Measurements from ENCODE around the gene SEMA5B. TPM values are rescaled to one million over a fixed set of nuclear protein-coding genes. Genes with fewer than 3 reads are reported as not detected.

SEMA5B gene
- total and polyA plus RNA-seq, 2 donors (not counting 3 experiments of a cell fraction or from before 2014, with no cell fraction given) = 0.07 TPM; not detected in 1

DNA sequence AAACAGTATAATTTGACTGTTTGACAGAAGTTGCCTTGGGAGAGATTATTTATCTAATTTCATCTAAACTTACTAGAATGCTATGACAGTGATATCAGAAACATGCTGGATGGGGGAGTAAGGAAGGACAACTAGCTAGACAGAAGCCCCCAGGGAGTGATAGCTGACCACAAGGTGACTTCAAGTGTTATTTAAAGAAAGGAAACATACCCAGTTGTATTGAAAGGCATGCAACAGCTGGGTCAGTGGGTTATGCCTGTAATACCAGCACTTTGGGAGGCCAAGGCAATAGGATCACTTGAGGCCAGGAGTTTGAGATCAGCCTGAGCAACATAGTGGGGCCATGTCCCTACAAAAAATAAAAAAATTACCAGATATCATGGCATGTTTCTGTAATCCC is 163.1 kb downstream of the SEMA5B start:
- no peak overlapping the region for H3K27ac ChIP-seq (ENCODE audit: insufficient read depth, low read depth, low read length)
- no peak overlapping the region for H3K4me2 ChIP-seq (ENCODE audit: insufficient read depth, low read length)
- H3K79me2 ChIP-seq (ENCODE audit: control insufficient read depth, insufficient read depth, low read length) = no peaks in the 10 kb centered on the region
- no peaks in the 10 kb centered on the region for H3K9me3 ChIP-seq (replicated peaks; ENCODE audit: control insufficient read depth, insufficient read depth, low read length)
- H3K9ac ChIP-seq (replicated peaks; ENCODE audit: extremely low read depth, insufficient read depth, low read length) = no peak overlapping the region
- intact Hi-C loops (cut with micrococcal nuclease) = no loop called here
- DNase-seq (ENCODE audit: low read depth, low spot score) (no peak), FAIRE-seq (no peak)
- no peaks in the 10 kb centered on the region for H3K9me1 ChIP-seq (replicated peaks; ENCODE audit: control insufficient read depth, extremely low read depth, insufficient read depth, low read length)
- no peaks in the 10 kb centered on the region for H3K36me3 ChIP-seq (ENCODE audit: control insufficient read depth in 2 of 2, extremely low read depth in 1 of 2, insufficient read depth in 2 of 2, low read length in 2 of 2)
- ChIA-PET POLR2A (no interaction called here), CTCF (no interaction called here)
- H2AFZ ChIP-seq (ENCODE audit: low read depth, low read length) = no peak overlapping the region
- TF ChIP-seq POLR2AphosphoS5 (IDR thresholded peaks at IDR 0.05; ENCODE audit: insufficient read depth, low read depth, low read length) = no peak
- TF ChIP-seq GATA2 (IDR thresholded peaks at IDR 0.05; ENCODE audit: insufficient read depth, insufficient read length, low read depth, low read length) = no peak
- no peak for TF ChIP-seq FOS (IDR thresholded peaks at IDR 0.05; ENCODE audit: borderline replicate concordance, insufficient read depth, low read length)
- TF ChIP-seq, protein P1, sequence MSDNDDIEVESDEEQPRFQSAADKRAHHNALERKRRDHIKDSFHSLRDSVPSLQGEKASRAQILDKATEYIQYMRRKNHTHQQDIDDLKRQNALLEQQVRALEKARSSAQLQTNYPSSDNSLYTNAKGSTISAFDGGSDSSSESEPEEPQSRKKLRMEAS (IDR thresholded peaks at IDR 0.05; ENCODE audit: insufficient read depth, insufficient read length) = no peak
- TF ChIP-seq, protein P2, sequence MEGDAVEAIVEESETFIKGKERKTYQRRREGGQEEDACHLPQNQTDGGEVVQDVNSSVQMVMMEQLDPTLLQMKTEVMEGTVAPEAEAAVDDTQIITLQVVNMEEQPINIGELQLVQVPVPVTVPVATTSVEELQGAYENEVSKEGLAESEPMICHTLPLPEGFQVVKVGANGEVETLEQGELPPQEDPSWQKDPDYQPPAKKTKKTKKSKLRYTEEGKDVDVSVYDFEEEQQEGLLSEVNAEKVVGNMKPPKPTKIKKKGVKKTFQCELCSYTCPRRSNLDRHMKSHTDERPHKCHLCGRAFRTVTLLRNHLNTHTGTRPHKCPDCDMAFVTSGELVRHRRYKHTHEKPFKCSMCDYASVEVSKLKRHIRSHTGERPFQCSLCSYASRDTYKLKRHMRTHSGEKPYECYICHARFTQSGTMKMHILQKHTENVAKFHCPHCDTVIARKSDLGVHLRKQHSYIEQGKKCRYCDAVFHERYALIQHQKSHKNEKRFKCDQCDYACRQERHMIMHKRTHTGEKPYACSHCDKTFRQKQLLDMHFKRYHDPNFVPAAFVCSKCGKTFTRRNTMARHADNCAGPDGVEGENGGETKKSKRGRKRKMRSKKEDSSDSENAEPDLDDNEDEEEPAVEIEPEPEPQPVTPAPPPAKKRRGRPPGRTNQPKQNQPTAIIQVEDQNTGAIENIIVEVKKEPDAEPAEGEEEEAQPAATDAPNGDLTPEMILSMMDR (IDR thresholded peaks at IDR 0.05; ENCODE audit: extremely low read depth in 1 of 2, insufficient read depth in 1 of 2, low read depth in 1 of 2, low read length in 2 of 2) = no peak
- TF ChIP-seq JUN (IDR thresholded peaks at IDR 0.05; ENCODE audit: borderline replicate concordance, insufficient read depth, insufficient read length, low read depth) = no peak
- TF ChIP-seq EZH2 (IDR thresholded peaks at IDR 0.05; ENCODE audit: borderline replicate concordance, low read depth, low read length, severe bottlenecking) = no peak
- TF ChIP-seq MYC (IDR thresholded peaks at IDR 0.05; ENCODE audit: low read depth, low read length) = no peak
- no peak for TF ChIP-seq POLR2A (IDR thresholded peaks at IDR 0.05; ENCODE audit: low read depth, low read length)
- no peak overlapping the region for H3K4me3 ChIP-seq (replicated peaks in 1 of 3; ENCODE audit: insufficient read depth in 1 of 3, low read depth in 1 of 3, low read length in 3 of 3)
- no TSS peak for BruUV-seq (replicated peaks)
- dilution Hi-C loops (cut with MboI; ENCODE audit: extremely low pct_ligation_motif_present, low sequenced_read_pairs) = no loop called here
- no peaks in the 10 kb centered on the region for H3K27me3 ChIP-seq (ENCODE audit: control insufficient read depth in 2 of 2, insufficient read depth in 2 of 2, low read length in 2 of 2)
- H4K20me1 ChIP-seq (replicated peaks; ENCODE audit: control insufficient read depth, extremely low read depth, insufficient read depth, low read length) = no peaks in the 10 kb centered on the region
- no peaks in the 10 kb centered on the region for H3K4me1 ChIP-seq (ENCODE audit: control insufficient read depth, extremely low read depth, insufficient read depth, low read length)

Data from endothelial cell of umbilical vein (primary cell).